GM19025 (cell line): ENCODE results near the gene MALRD1.
"Not testable (repeated sequence)": the region's sequence is repeated elsewhere in the genome, so short reads cannot be mapped to it uniquely, and the experiment has no call there.

ENCODE experiments used
- ATAC-seq: cut with Tn5 transposase; IDR thresholded peaks from one replicate; pipeline ENCODE4 v1.9.1; 2021; ENCODE audit warnings: mild to moderate bottlenecking, low read depth, moderate library complexity; ENCODE audit not compliant: unreplicated experiment

The MALRD1 gene

GRCh38 chr10:19469521-19469920 lies 420.9 kb downstream of the MALRD1 start:
- ATAC-seq: no peak

- no peak for ATAC-seq
Measured at GRCh38 chr10:19479854-19480253, 431.3 kb downstream of the MALRD1 start.

GRCh38 chr10:19480353-19480752 lies 431.8 kb downstream of the MALRD1 start:
- ATAC-seq: no peak

- no peak for ATAC-seq
Measured at GRCh38 chr10:19483421-19483820, 434.8 kb downstream of the MALRD1 start.

- no peak for ATAC-seq
Measured at GRCh38 chr10:19488592-19489280, 440.1 kb downstream of the MALRD1 start.

DNA sequence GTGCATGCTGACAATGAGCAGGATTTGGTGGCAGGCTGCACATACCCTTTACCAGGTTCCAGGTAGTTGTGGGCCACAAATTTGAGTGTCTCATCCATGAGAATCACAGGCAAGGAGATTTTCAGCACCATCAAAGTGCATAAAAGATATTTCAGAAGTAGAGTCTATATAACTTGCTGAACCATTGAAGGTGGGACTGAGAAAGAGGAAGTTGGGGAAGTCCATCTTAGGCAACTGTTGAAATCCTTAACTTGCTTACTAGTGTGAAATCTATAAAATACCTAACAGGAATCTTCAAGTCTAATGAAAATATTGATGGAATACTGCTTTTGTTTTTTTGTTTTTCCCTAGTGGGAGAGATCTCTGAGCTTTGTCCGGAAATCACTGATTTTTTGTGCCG lies 442.6 kb downstream of the MALRD1 start:
- no peak for ATAC-seq

- no peak for ATAC-seq
Measured at GRCh38 chr10:19493917-19494316, 445.3 kb downstream of the MALRD1 start.

- ATAC-seq: no peak
Measured at GRCh38 chr10:19497026-19497425, 448.4 kb downstream of the MALRD1 start.

- ATAC-seq: no peak
Measured at GRCh38 chr10:19498393-19499290, 450.0 kb downstream of the MALRD1 start.

GRCh38 chr10:19499291-19499770 lies 450.7 kb downstream of the MALRD1 start:
- no peak for ATAC-seq

DNA sequence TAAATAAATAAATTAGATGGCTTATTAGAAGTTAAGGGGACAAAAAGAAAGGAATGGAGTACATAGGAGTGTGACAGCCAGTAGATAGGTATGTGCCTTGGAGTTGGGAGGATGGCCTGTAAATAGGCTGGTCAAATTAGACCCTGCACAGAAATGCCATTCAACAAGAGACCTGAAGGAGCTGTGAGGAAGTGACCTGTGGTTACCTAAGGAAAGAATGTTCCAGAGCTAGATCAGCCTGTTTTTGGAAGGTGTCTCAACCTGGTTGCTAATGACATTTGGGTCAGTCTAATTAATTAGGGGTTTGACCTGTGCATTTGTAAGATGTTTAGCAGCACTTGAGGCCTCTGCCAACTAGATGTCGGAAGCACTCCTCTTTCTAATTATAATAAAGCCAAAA lies 452.4 kb downstream of the MALRD1 start:
- ATAC-seq: no peak

DNA sequence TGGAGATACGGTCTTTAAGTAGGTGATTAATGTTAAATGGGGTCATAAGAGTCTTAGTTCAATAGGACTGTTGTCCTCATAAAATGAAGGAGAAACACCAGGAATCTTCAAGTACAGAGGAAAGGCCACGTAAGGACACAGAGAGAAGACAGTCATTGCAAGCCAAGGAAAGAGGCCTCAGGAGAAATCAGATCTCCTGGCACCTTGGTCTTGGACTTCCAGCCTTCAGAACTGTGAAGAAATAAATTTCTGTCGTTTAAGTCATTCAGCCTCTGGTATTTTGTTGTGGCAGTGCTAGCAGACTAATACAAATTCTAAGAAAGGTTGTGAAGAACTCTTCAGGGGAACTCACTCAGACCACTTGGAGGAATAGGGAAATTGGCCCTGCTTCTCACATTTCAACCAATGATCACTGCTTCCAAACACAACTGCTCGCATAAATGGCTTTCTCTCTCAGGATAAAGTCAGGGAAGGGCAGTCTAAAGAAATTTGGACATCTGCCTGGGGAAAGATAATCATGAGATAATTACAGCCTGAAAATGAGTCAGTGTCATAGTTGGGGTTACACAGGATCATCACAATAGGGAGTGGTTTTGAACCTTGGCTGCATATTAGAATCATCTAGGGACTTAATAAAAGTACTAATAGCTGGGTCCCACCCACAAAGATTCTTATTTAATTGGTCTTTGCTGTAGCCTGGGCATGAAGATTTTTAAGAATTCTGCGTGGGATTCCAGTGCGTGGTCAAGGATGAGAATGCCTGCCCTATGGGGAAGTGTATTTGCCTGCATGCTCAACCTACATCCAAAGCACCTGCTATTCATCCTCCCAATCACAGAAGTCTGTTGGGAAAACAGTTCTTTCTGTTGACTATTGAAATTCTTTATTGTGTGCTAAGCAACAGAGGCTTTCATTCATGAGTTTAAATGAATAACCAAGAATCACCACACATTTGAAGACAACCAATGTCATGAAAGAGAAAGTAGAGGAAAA lies 457.0 kb downstream of the MALRD1 start:
- no peak for ATAC-seq

GRCh38 chr10:19510005-19510732 lies 461.6 kb downstream of the MALRD1 start:
- not testable (repeated sequence) for ATAC-seq

GRCh38 chr10:19518109-19518508 lies 469.5 kb downstream of the MALRD1 start:
- no peak for ATAC-seq

DNA sequence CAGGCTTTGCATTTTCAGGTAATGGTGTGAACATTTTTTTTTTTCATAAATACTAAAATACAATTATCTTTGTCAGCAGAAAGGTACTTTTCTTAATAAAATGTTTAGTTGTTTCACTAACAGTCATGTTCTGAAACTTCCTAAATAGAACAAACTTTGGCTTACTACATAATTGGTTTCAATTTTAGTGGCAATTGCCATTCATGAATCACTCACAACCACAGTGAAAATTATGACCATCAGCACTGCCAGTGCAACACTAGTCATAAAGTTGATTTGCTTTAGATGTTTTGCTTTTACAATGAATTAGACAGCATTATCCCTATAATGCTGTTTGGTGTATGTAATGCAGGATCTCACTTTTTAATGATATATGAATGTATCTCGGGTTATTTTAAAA lies 470.0 kb downstream of the MALRD1 start:
- no peak for ATAC-seq

DNA sequence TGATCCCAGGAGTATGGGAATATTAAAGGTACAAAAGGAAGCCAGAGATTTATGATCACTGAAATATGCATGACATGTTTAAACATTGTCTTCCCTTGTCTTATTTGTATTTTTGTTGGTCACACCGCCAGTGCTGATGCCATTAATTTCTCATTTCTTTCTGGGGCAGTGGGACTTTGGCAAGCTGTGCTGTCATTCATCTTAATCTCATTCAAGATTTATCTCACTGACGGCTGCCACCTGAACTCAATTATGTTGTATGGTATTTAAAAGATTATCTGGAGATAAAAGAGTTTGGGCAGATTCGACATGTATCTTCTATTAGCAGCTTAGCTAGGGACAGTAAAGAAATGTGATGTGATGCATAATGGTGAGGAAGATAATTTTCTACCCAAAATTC lies 482.7 kb downstream of the MALRD1 start:
- ATAC-seq: no peak

DNA sequence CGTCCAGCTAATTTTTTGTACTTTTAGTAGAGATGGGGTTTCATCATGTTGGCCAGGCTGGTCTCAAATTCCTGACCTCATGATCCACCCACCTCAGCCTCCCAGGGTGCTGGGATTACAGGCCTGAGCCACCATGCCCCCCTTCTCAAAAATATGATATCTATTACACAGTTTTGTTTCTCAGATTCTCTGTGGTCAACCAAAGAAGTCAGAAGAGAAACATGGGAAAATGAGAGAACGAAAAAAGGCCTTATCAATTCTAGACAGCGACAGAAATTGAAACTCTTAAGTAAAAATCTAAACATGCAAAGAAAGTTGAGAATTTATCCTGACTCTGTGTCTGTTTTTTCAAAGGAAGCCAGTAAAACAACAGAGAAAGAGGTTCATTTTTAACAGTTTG lies 483.8 kb downstream of the MALRD1 start:
- no peak for ATAC-seq

DNA sequence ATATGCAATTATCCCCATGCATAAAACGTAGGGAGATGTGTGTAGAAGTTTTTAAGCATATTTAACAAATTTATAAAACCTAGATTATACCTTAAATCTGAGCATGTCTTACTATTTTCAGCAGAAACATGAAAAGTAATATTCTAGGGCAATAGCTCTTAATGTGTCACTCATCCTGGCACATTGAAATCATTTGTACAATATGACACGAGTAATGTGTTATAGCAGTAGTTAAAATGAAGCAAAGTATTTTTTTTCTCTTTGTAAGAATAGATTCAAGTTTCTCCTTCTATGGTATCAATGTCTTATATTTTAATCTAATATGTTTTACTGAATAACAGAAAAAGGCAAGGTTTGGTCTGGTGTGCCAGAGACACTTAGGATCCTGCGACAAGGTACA lies 492.7 kb downstream of the MALRD1 start:
- no peak for ATAC-seq

- ATAC-seq: no peak
Measured at GRCh38 chr10:19546224-19546623, 497.6 kb downstream of the MALRD1 start.

DNA sequence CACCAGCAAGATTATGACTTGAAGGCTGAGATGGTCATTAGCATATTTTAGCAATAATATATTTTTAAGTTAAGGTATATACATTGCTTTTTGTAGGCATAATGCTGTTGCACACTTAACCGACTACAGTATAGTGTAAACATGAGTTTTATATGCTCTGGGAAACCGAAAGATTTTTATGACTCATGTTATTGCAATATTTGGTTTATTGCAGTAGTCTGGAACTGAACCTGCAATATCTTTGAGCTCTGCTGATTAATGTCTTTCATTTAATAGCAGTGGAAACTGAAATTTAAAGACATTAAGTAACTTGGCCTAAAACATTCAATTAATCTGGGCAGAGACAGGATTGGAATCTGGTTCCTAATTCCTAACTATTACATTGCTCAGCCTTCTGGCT lies 500.9 kb downstream of the MALRD1 start:
- no peak for ATAC-seq
